PFSK-1 (cell line): ENCODE results near the gene URB2.

ENCODE experiments used
- FOXP2 ChIP-seq: optimal IDR thresholded peaks from 2 replicates; pipeline ENCODE3; 2011; ENCODE audit warnings: borderline replicate concordance, control low read depth, inconsistent platforms; ENCODE audit not compliant: insufficient read depth; ENCODE audit errors: extremely low read length, extremely low read depth
- TF ChIP-seq, protein P1 (sequence below), 2 experiments: IDR thresholded peaks; 2 replicates each; pipeline versions ENCODE4 v1.6.1 to v1.8.0; 2011 to 2012; ENCODE audit warnings: low read depth in 2 of 2, low read length in 2 of 2, control low read depth in 1 of 2, inconsistent platforms in 1 of 2, mild to moderate bottlenecking in 1 of 2, moderate library complexity in 1 of 2; ENCODE audit not compliant: insufficient read depth in 1 of 2

DNA sequence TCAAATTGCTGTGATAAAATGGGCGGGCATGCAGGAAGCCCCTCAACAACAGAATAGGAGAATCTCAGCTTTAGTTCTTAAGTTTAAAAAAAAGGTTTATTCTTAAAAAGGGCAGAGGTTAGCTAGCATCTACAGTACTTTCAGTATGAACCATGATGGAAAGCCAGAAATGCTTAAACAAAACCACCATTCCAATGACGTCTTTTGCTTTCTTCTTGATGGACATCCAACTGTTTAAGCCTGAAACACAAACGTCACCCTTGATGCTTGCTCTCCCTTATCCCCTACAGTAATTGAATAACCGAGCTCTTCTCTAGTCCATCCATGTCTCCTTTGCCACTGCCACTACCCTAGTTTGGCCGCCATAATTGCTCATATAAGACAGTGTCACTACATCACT lies 25.8 kb upstream of the URB2 start:
- no peak for TF ChIP-seq FOXP2
- TF ChIP-seq, protein P1, sequence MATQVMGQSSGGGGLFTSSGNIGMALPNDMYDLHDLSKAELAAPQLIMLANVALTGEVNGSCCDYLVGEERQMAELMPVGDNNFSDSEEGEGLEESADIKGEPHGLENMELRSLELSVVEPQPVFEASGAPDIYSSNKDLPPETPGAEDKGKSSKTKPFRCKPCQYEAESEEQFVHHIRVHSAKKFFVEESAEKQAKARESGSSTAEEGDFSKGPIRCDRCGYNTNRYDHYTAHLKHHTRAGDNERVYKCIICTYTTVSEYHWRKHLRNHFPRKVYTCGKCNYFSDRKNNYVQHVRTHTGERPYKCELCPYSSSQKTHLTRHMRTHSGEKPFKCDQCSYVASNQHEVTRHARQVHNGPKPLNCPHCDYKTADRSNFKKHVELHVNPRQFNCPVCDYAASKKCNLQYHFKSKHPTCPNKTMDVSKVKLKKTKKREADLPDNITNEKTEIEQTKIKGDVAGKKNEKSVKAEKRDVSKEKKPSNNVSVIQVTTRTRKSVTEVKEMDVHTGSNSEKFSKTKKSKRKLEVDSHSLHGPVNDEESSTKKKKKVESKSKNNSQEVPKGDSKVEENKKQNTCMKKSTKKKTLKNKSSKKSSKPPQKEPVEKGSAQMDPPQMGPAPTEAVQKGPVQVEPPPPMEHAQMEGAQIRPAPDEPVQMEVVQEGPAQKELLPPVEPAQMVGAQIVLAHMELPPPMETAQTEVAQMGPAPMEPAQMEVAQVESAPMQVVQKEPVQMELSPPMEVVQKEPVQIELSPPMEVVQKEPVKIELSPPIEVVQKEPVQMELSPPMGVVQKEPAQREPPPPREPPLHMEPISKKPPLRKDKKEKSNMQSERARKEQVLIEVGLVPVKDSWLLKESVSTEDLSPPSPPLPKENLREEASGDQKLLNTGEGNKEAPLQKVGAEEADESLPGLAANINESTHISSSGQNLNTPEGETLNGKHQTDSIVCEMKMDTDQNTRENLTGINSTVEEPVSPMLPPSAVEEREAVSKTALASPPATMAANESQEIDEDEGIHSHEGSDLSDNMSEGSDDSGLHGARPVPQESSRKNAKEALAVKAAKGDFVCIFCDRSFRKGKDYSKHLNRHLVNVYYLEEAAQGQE (IDR thresholded peaks at IDR 0.05; ENCODE audit: insufficient read depth in 1 of 2, low read depth in 2 of 2, low read length in 2 of 2), result no peak
